HEK293 (cell line): ENCODE measurements around the gene CFAP43.

Experiments
- CTCF ChIP-seq: fragments of 450-650 bp; formaldehyde crosslinking; IDR thresholded peaks from 2 replicates; pipeline ENCODE4 v1.5.1; 2016; ENCODE audit warnings: missing biosample characterization, missing genetic modification characterization
- KLF16 ChIP-seq: fragments of 450-650 bp; formaldehyde crosslinking; IDR thresholded peaks from 2 replicates; pipeline ENCODE4 v1.5.1; 2017; ENCODE audit warnings: missing biosample characterization, missing genetic modification characterization
- MEIS1 ChIP-seq: sonication (generic); formaldehyde crosslinking; IDR thresholded peaks from 2 replicates; pipeline ENCODE4 v1.8.1; 2022; ENCODE audit warnings: missing genetic modification reagents, mild to moderate bottlenecking, borderline replicate concordance
- REST ChIP-seq: fragments of 450-650 bp; formaldehyde crosslinking; IDR thresholded peaks from 2 replicates; pipeline ENCODE4 v1.5.1; 2016; ENCODE audit warnings: missing biosample characterization, missing genetic modification characterization
- ZBTB20 ChIP-seq: fragments of 450-650 bp; formaldehyde crosslinking; IDR thresholded peaks from 2 replicates; pipeline ENCODE4 v1.5.1; 2016; ENCODE audit warnings: missing biosample characterization, missing genetic modification characterization
- ZNF169 ChIP-seq: fragments of 450-650 bp; formaldehyde crosslinking; IDR thresholded peaks from 2 replicates; pipeline ENCODE4 v1.5.1; 2016; ENCODE audit warnings: missing biosample characterization, missing genetic modification characterization
- ZNF639 ChIP-seq: fragments of 450-650 bp; formaldehyde crosslinking; IDR thresholded peaks from 2 replicates; pipeline ENCODE4 v1.5.1; 2016; ENCODE audit warnings: missing biosample characterization, missing genetic modification characterization
- ZNF792 ChIP-seq: fragments of 450-650 bp; formaldehyde crosslinking; IDR thresholded peaks from 2 replicates; pipeline ENCODE4 v1.5.1; 2016; ENCODE audit warnings: missing biosample characterization, missing genetic modification characterization
- ZSCAN5A ChIP-seq: fragments of 450-650 bp; formaldehyde crosslinking; IDR thresholded peaks from 2 replicates; pipeline ENCODE4 v1.5.1; 2016; ENCODE audit warnings: missing biosample characterization, missing genetic modification characterization

- no peak for TF ChIP-seq CTCF (tag by site-specific recombination)
- no peak for TF ChIP-seq ZBTB20 (tag by site-specific recombination)
- no peak for TF ChIP-seq ZNF169 (tag by site-specific recombination)
- no peak for TF ChIP-seq ZNF792 (tag by site-specific recombination)
- no peak for TF ChIP-seq KLF16 (tag by site-specific recombination)
- no peak for TF ChIP-seq REST (tag by site-specific recombination)
- TF ChIP-seq ZNF639 = no peak
- TF ChIP-seq MEIS1 (CRISPR knock-in tag) = no peak
- TF ChIP-seq ZSCAN5A (tag by site-specific recombination) = no peak
Measured at GRCh38 chr10:104092749-104093148, 139.4 kb downstream of the CFAP43 start.
